Measurements from ENCODE around the gene DISC1. TPM values are rescaled to one million over a fixed set of nuclear protein-coding genes. Genes with fewer than 3 reads are reported as not detected.
A peak's percentile ranks its signal among the peaks of the same experiment; 100 is the strongest.

DISC1 gene
- 0.57 TPM for polyA plus RNA-seq (2013, experiment 1 of 2)
- polyA plus RNA-seq (2013, experiment 2 of 2) = 0.71 TPM

GRCh38 chr1:231626535-231626950 is at the start of gene DISC1:
Gene DISC1 (plus strand): TSS chr1:231626790. CDS start chr1:231626868, 78 bp downstream.
- Histone ChIP-seq H3K4me3 (ENCODE audit: low read length in 2 of 2) (peak within 1 kb of the TSS; percentile 96), H4K8ac (ENCODE audit: low read depth, low read length) (no peak within 1 kb of the TSS), H3K9ac (ENCODE audit: low read depth, low read length, poor library complexity) (peak within 1 kb of the TSS; percentile 94), H2AFZ (ENCODE audit: low read length) (peak within 1 kb of the TSS; percentile 97), H2BK5ac (ENCODE audit: low read length) (no peak within 1 kb of the TSS), H2BK12ac (ENCODE audit: low read length) (no peak within 1 kb of the TSS), H4K91ac (ENCODE audit: low read depth, low read length, poor library complexity) (no peak within 1 kb of the TSS), H3K27me3 (ENCODE audit: control insufficient read depth in 3 of 3, insufficient read depth in 3 of 3, low read depth in 1 of 3, low read length in 3 of 3) (peaks cover 0 to 10% (median 0%) of the 10 kb centered on the region in 3 experiments), H3K4me2 (ENCODE audit: insufficient read depth, low read length, poor library complexity, severe bottlenecking) (peak within 1 kb of the TSS; percentile 99), H3K4ac (ENCODE audit: low read length) (no peak within 1 kb of the TSS), H2BK120ac (ENCODE audit: low read depth, low read length) (peak within 1 kb of the TSS; percentile 82), H3K18ac (ENCODE audit: low read length) (peak within 1 kb of the TSS; percentile 96), H3K9me3 (replicated peaks in 1 of 2; ENCODE audit: control insufficient read depth in 2 of 2, insufficient read depth in 1 of 2, low read depth in 1 of 2, low read length in 2 of 2) (no peaks in the 10 kb centered on the region), H3K23ac (ENCODE audit: low read depth, low read length, poor library complexity) (peak within 1 kb of the TSS; percentile 90), H3K4me1 (ENCODE audit: control insufficient read depth in 2 of 2, insufficient read depth in 1 of 2, low read depth in 1 of 2, low read length in 2 of 2) (peaks cover 8 to 13% of the 10 kb centered on the region in 2 donors), H2BK15ac (ENCODE audit: low read length) (peak within 1 kb of the TSS; percentile 87), H3K36me3 (replicated peaks in 1 of 2; ENCODE audit: control insufficient read depth in 2 of 2, insufficient read depth in 2 of 2, low read length in 2 of 2) (no peaks in the 10 kb centered on the region), H3K27ac (replicated peaks; ENCODE audit: low read length) (no peak within 1 kb of the TSS), H3K14ac (ENCODE audit: low read length) (peak within 1 kb of the TSS; percentile 99), H2AK5ac (ENCODE audit: low read depth, low read length) (no peak within 1 kb of the TSS), H3K79me1 (ENCODE audit: low read depth, low read length) (no peaks in the 10 kb centered on the region)
- whole genome bisulfite sequencing, 2 donors (ENCODE audit: extremely low coverage in 2 of 2, insufficient read length in 2 of 2, insufficient replicate concordance in 1 of 2) = no CpG with 5 or more reads among the region's 38 CpGs
- peak; percentile 83 for DNase-seq (ENCODE audit: low spot score)

- Histone ChIP-seq H3K27me3 (ENCODE audit: control insufficient read depth in 3 of 3, insufficient read depth in 3 of 3, low read depth in 1 of 3, low read length in 3 of 3) (no peaks in the 10 kb centered on the region), H2BK15ac (ENCODE audit: low read length) (no peak overlapping the region), H4K8ac (ENCODE audit: low read depth, low read length) (no peak overlapping the region), H3K4ac (ENCODE audit: low read length) (no peak overlapping the region), H3K4me1 (ENCODE audit: control insufficient read depth in 2 of 2, insufficient read depth in 1 of 2, low read depth in 1 of 2, low read length in 2 of 2) (no peaks in the 10 kb centered on the region), H3K23ac (ENCODE audit: low read depth, low read length, poor library complexity) (no peak overlapping the region), H3K4me3 (ENCODE audit: low read length in 2 of 2) (no peak overlapping the region), H3K27ac (replicated peaks; ENCODE audit: low read length) (no peak overlapping the region), H4K91ac (ENCODE audit: low read depth, low read length, poor library complexity) (no peak overlapping the region), H3K79me1 (ENCODE audit: low read depth, low read length) (no peaks in the 10 kb centered on the region), H2AK5ac (ENCODE audit: low read depth, low read length) (no peak overlapping the region), H2BK5ac (ENCODE audit: low read length) (no peak overlapping the region), H3K9me3 (replicated peaks in 1 of 2; ENCODE audit: control insufficient read depth in 2 of 2, insufficient read depth in 1 of 2, low read depth in 1 of 2, low read length in 2 of 2) (no peaks in the 10 kb centered on the region), H2AFZ (ENCODE audit: low read length) (no peak overlapping the region), H2BK12ac (ENCODE audit: low read length) (no peak overlapping the region), H3K36me3 (replicated peaks in 1 of 2; ENCODE audit: control insufficient read depth in 2 of 2, insufficient read depth in 2 of 2, low read length in 2 of 2) (no peaks in the 10 kb centered on the region), H3K14ac (ENCODE audit: low read length) (no peak overlapping the region), H3K4me2 (ENCODE audit: insufficient read depth, low read length, poor library complexity, severe bottlenecking) (no peak overlapping the region), H2BK120ac (ENCODE audit: low read depth, low read length) (no peak overlapping the region), H3K18ac (ENCODE audit: low read length) (no peak overlapping the region), H3K9ac (ENCODE audit: low read depth, low read length, poor library complexity) (no peak overlapping the region)
- no CpG with 5 or more reads among the region's 11 CpGs for WGBS, 2 donors (ENCODE audit: extremely low coverage in 2 of 2, insufficient read length in 2 of 2, insufficient replicate concordance in 1 of 2)
- DNase-seq (ENCODE audit: low spot score) = no peak
These were observed 49.5 kb upstream of the DISC1 start for GRCh38 chr1:231576804-231577718.

- Histone ChIP-seq H2AFZ (ENCODE audit: low read length) (no peak overlapping the region), H3K14ac (ENCODE audit: low read length) (no peak overlapping the region)
These were observed 45.7 kb upstream of the DISC1 start for GRCh38 chr1:231580874-231581273.

GRCh38 chr1:231581859-231582258 is 44.7 kb upstream of the DISC1 start:
- Histone ChIP-seq H3K9ac (ENCODE audit: low read depth, low read length, poor library complexity) (no peak overlapping the region), H2BK5ac (ENCODE audit: low read length) (no peak overlapping the region), H2BK120ac (ENCODE audit: low read depth, low read length) (no peak overlapping the region), H3K36me3 (replicated peaks in 1 of 2; ENCODE audit: control insufficient read depth in 2 of 2, insufficient read depth in 2 of 2, low read length in 2 of 2) (no peaks in the 10 kb centered on the region), H3K27me3 (ENCODE audit: control insufficient read depth in 3 of 3, insufficient read depth in 3 of 3, low read depth in 1 of 3, low read length in 3 of 3) (no peaks in the 10 kb centered on the region), H2BK15ac (ENCODE audit: low read length) (no peak overlapping the region), H3K79me1 (ENCODE audit: low read depth, low read length) (no peaks in the 10 kb centered on the region), H3K4ac (ENCODE audit: low read length) (no peak overlapping the region), H2AK5ac (ENCODE audit: low read depth, low read length) (no peak overlapping the region), H3K14ac (ENCODE audit: low read length) (no peak overlapping the region), H2AFZ (ENCODE audit: low read length) (no peak overlapping the region), H3K4me2 (ENCODE audit: insufficient read depth, low read length, poor library complexity, severe bottlenecking) (no peak overlapping the region), H4K91ac (ENCODE audit: low read depth, low read length, poor library complexity) (no peak overlapping the region), H3K18ac (ENCODE audit: low read length) (no peak overlapping the region), H3K23ac (ENCODE audit: low read depth, low read length, poor library complexity) (no peak overlapping the region), H3K4me3 (ENCODE audit: low read length in 2 of 2) (no peak overlapping the region), H3K4me1 (ENCODE audit: control insufficient read depth in 2 of 2, insufficient read depth in 1 of 2, low read depth in 1 of 2, low read length in 2 of 2) (no peaks in the 10 kb centered on the region), H3K9me3 (replicated peaks in 1 of 2; ENCODE audit: control insufficient read depth in 2 of 2, insufficient read depth in 1 of 2, low read depth in 1 of 2, low read length in 2 of 2) (no peaks in the 10 kb centered on the region), H4K8ac (ENCODE audit: low read depth, low read length) (no peak overlapping the region), H2BK12ac (ENCODE audit: low read length) (no peak overlapping the region), H3K27ac (replicated peaks; ENCODE audit: low read length) (no peak overlapping the region)
- WGBS, 2 donors (ENCODE audit: extremely low coverage in 2 of 2, insufficient read length in 2 of 2, insufficient replicate concordance in 1 of 2) = no CpG with 5 or more reads among the region's 2 CpGs
- no peak for DNase-seq (ENCODE audit: low spot score)

More at GRCh38 chr1:231580874-231581273, 45.7 kb upstream of the DISC1 start:
- Histone ChIP-seq H2BK12ac (ENCODE audit: low read length) (no peak overlapping the region), H4K91ac (ENCODE audit: low read depth, low read length, poor library complexity) (no peak overlapping the region), H3K9me3 (replicated peaks in 1 of 2; ENCODE audit: control insufficient read depth in 2 of 2, insufficient read depth in 1 of 2, low read depth in 1 of 2, low read length in 2 of 2) (no peaks in the 10 kb centered on the region), H3K4me3 (ENCODE audit: low read length in 2 of 2) (no peak overlapping the region), H2BK120ac (ENCODE audit: low read depth, low read length) (no peak overlapping the region), H3K4ac (ENCODE audit: low read length) (no peak overlapping the region), H3K23ac (ENCODE audit: low read depth, low read length, poor library complexity) (no peak overlapping the region), H3K27ac (replicated peaks; ENCODE audit: low read length) (no peak overlapping the region), H3K79me1 (ENCODE audit: low read depth, low read length) (no peaks in the 10 kb centered on the region), H3K18ac (ENCODE audit: low read length) (no peak overlapping the region), H4K8ac (ENCODE audit: low read depth, low read length) (no peak overlapping the region), H2BK15ac (ENCODE audit: low read length) (no peak overlapping the region), H2BK5ac (ENCODE audit: low read length) (no peak overlapping the region), H2AK5ac (ENCODE audit: low read depth, low read length) (no peak overlapping the region), H3K27me3 (ENCODE audit: control insufficient read depth in 3 of 3, insufficient read depth in 3 of 3, low read depth in 1 of 3, low read length in 3 of 3) (no peaks in the 10 kb centered on the region), H3K9ac (ENCODE audit: low read depth, low read length, poor library complexity) (no peak overlapping the region), H3K36me3 (replicated peaks in 1 of 2; ENCODE audit: control insufficient read depth in 2 of 2, insufficient read depth in 2 of 2, low read length in 2 of 2) (no peaks in the 10 kb centered on the region), H3K4me1 (ENCODE audit: control insufficient read depth in 2 of 2, insufficient read depth in 1 of 2, low read depth in 1 of 2, low read length in 2 of 2) (no peaks in the 10 kb centered on the region), H3K4me2 (ENCODE audit: insufficient read depth, low read length, poor library complexity, severe bottlenecking) (no peak overlapping the region)
- DNase-seq (ENCODE audit: low spot score) = no peak
- WGBS, 2 donors (ENCODE audit: extremely low coverage in 2 of 2, insufficient read length in 2 of 2, insufficient replicate concordance in 1 of 2) = no CpG with 5 or more reads among the region's 1 CpG

Measured in neuronal stem cell (in vitro differentiated cells).